Activated naive CD8-positive, alpha-beta T cell treated with anti-CD3 and anti-CD28 coated beads, Interleukin-2, amount 10 ng/mL, durations not matched to agents 7 days and 5 days (primary cell): ENCODE results near the gene PLCB4. TPM values are rescaled to one million over a fixed set of nuclear protein-coding genes. Genes with fewer than 3 reads are reported as not detected.

Source experiments
- ATAC-seq: fragments of 150-1000 bp; cut with Tn5 transposase; one replicate; pipeline ENCODE4 v1.10.0; 2021; ENCODE audit warnings: low read depth, moderate library complexity
- POLR2A ChIA-PET: fragments of 350-600 bp; sonication (Branson Sonifier 250); formaldehyde crosslinking; loops from one replicate; lab custom pipeline; 2021; ENCODE audit warnings: antibody characterized with exemption; lab: Charles Lee
- DNase-seq: peaks from one replicate; pipeline ENCODE4 v3.0.0; 2021
- H3K27ac Mint-ChIP-seq: one replicate; pipeline ENCODE4 v1.8.0; 2022; ENCODE audit warnings: mild to moderate bottlenecking, mixed read lengths
- H3K27me3 Mint-ChIP-seq: one replicate; pipeline ENCODE4 v1.8.0; 2022; ENCODE audit warnings: mild to moderate bottlenecking, moderate library complexity, mixed read lengths
- H3K36me3 Mint-ChIP-seq: one replicate; pipeline ENCODE4 v1.8.0; 2021; ENCODE audit warnings: mild to moderate bottlenecking, mixed read lengths
- H3K4me1 Mint-ChIP-seq: one replicate; pipeline ENCODE4 v1.8.0; 2021; ENCODE audit warnings: mixed read lengths
- H3K4me3 Mint-ChIP-seq: one replicate; pipeline ENCODE4 v1.8.0; 2022; ENCODE audit warnings: mild to moderate bottlenecking, moderate library complexity, mixed read lengths
- H3K9me3 Mint-ChIP-seq: one replicate; pipeline ENCODE4 v1.8.0; 2021; ENCODE audit warnings: mixed read lengths
- total RNA-seq, 2 experiments: library from RNA; stranded (reverse); gene quantifications; one replicate each; pipeline ENCODE4 v1.2.3, GENCODE V29; 2021

Gene PLCB4
- total RNA-seq, 2 experiments from 2014 or later = not detected

DNA sequence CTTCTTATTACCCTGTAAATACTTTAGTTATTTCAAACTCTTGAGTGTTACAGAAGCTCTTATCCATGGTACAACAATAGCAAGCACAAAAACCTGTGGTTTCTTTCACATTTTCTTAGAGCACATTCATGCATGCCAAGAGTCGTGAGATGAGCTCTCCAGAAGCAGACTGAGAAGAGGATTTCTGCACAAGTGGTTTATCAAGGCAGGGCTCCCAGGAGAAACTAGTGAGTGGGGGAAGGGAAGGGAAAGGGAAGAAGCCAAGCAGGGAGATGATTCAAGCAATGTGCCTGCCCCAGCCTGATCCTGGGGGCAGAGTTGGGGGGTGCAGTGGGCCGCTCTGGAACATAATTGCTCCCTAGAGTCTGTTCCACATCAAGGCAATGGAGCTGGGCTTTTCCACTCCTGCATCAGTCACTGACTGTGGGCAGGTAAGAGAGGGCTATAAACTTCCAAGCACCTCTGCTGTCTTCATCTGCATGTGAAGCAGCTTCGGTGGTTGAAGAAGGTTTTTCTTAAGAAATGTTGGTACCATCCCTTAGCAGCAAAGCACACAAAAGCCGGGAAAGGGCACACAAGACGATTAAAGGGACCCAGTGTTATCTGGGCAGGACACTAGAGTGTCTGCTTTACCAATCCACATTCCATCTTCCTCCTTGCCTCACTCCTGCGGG is 152.1 kb downstream of the PLCB4 start:
- DNase-seq (no peak), ATAC-seq (no peak)
- Mint-ChIP-seq H3K4me3 (no peak overlapping the region), H3K9me3 (peaks cover 1% of the 10 kb centered on the region), H3K36me3 (no peaks in the 10 kb centered on the region), H3K27ac (no peak overlapping the region), H3K4me1 (no peaks in the 10 kb centered on the region), H3K27me3 (no peaks in the 10 kb centered on the region)
- POLR2A ChIA-PET = no interaction called here

DNA sequence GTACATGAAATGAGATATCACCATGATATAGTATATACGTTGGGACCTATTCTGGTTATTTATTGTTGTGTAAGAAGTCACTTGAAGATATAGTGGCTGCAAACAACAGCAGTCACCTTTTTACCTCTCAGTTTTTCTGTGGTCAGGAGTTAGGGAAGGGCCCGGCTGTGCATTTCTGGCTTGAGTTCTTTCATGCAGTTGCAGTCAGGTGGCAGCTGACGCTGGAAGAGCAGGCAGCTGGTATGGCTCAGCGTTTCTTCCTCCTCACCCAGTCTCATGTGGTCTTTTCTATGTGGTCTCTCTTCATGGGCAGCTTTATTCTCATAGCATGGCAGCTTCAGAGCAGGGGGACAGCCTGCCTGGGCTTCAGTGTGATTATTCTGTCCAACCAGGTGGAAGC is 154.4 kb downstream of the PLCB4 start:
- H3K27me3 Mint-ChIP-seq = no peaks in the 10 kb centered on the region
- no peak overlapping the region for H3K4me3 Mint-ChIP-seq
- DNase-seq (no peak), ATAC-seq (no peak)
- POLR2A ChIA-PET = no interaction called here
- no peak overlapping the region for H3K27ac Mint-ChIP-seq
- H3K36me3 Mint-ChIP-seq = no peaks in the 10 kb centered on the region
- no peaks in the 10 kb centered on the region for H3K4me1 Mint-ChIP-seq
- peaks cover 1% of the 10 kb centered on the region for H3K9me3 Mint-ChIP-seq

DNA sequence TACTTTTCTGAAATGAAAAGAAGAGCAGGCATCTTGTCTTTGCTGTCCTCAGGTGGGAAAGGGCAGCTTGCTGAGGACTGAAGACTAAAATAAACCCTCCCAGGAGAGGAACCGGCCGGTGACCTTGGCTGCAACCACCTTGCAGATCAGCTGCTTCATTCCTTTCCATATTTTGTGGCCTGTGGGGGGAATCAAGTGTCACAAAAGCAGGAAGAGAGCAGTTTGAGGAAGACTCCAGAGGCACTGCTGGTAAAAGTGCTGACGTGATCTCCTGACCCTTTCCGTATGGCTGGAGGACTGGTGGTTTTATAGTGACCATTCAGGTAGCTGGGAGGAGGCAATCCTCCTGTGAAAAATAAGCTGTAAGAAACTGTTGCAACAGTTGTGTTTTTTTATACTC is 157.0 kb downstream of the PLCB4 start:
- peaks cover 1% of the 10 kb centered on the region for H3K9me3 Mint-ChIP-seq
- H3K36me3 Mint-ChIP-seq = no peaks in the 10 kb centered on the region
- H3K4me3 Mint-ChIP-seq = no peak overlapping the region
- no peaks in the 10 kb centered on the region for H3K4me1 Mint-ChIP-seq
- POLR2A ChIA-PET = no interaction called here
- H3K27me3 Mint-ChIP-seq = no peaks in the 10 kb centered on the region
- H3K27ac Mint-ChIP-seq = no peak overlapping the region
- ATAC-seq (no peak), DNase-seq (no peak)

GRCh38 chr20:9227896-9228615 is 159.2 kb downstream of the PLCB4 start:
- no peaks in the 10 kb centered on the region for H3K36me3 Mint-ChIP-seq

GRCh38 chr20:9228774-9229450 is 160.0 kb downstream of the PLCB4 start:
- no peak overlapping the region for H3K27ac Mint-ChIP-seq
- H3K4me3 Mint-ChIP-seq = no peak overlapping the region
- H3K9me3 Mint-ChIP-seq = peaks cover 1% of the 10 kb centered on the region
- no peaks in the 10 kb centered on the region for H3K4me1 Mint-ChIP-seq
- H3K27me3 Mint-ChIP-seq = no peaks in the 10 kb centered on the region
- POLR2A ChIA-PET = no interaction called here
- no peaks in the 10 kb centered on the region for H3K36me3 Mint-ChIP-seq
- ATAC-seq = no peak
- no peak for DNase-seq

More at GRCh38 chr20:9227896-9228615, 159.2 kb downstream of the PLCB4 start:
- H3K4me3 Mint-ChIP-seq = no peak overlapping the region
- H3K4me1 Mint-ChIP-seq = no peaks in the 10 kb centered on the region
- no peak for ATAC-seq
- peaks cover 1% of the 10 kb centered on the region for H3K9me3 Mint-ChIP-seq
- H3K27ac Mint-ChIP-seq = no peak overlapping the region
- POLR2A ChIA-PET = no interaction called here
- H3K27me3 Mint-ChIP-seq = no peaks in the 10 kb centered on the region
- no peak for DNase-seq

- no peak for DNase-seq
- Mint-ChIP-seq H3K4me1 (no peaks in the 10 kb centered on the region), H3K9me3 (no peaks in the 10 kb centered on the region), H3K27me3 (no peaks in the 10 kb centered on the region), H3K36me3 (no peaks in the 10 kb centered on the region), H3K4me3 (no peak overlapping the region), H3K27ac (no peak overlapping the region)
- no peak for ATAC-seq
- POLR2A ChIA-PET = no interaction called here
These were observed 161.5 kb downstream of the PLCB4 start for GRCh38 chr20:9230406-9230805.

- Mint-ChIP-seq H3K4me3 (no peak overlapping the region), H3K4me1 (no peaks in the 10 kb centered on the region), H3K36me3 (no peaks in the 10 kb centered on the region), H3K27ac (no peak overlapping the region), H3K27me3 (no peaks in the 10 kb centered on the region), H3K9me3 (no peaks in the 10 kb centered on the region)
- no peak for DNase-seq
- ATAC-seq = no peak
- POLR2A ChIA-PET = no interaction called here
These were observed 164.9 kb downstream of the PLCB4 start for GRCh38 chr20:9233804-9234203.

DNA sequence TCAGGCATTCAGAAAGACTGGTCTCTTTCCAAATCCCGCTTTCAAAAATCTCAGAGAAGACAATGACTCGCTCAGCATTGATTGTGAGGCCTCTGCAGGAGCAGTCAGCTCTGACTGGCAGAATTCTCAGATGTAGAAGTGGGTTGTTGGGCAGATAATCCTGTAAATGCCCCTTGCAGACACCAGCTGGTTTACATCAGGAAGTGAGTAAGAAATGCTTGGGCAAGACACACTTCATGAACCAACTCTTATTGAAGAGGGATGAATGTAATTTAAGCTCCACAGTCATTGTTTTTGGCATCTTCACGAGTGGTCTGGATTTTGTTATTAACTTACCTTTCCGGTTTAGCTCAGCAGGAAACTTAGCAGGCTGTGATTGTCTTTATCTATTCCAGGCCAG is 166.6 kb downstream of the PLCB4 start:
- POLR2A ChIA-PET = no interaction called here
- Mint-ChIP-seq H3K9me3 (no peaks in the 10 kb centered on the region), H3K4me3 (no peak overlapping the region), H3K4me1 (no peaks in the 10 kb centered on the region), H3K36me3 (no peaks in the 10 kb centered on the region), H3K27me3 (no peaks in the 10 kb centered on the region), H3K27ac (no peak overlapping the region)
- DNase-seq (no peak), ATAC-seq (no peak)

DNA sequence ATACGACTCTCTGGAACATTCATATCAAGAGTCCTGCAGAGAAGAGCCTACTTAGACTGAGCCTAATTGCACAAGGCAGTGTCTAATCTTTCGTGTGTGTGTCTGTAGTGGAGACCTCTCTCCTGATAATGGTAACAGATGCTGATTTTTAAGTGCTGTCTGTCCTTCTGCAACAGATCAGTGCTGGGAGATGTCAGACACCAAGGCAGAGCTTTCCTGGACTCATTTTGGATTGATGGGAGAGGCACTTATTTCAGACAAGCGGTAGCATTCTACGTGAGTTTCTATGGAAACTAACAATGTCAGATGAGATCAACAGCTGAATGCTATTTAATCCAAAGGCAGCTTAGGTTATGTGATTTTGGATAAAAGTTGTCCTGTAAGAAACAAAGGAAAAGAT is 167.6 kb downstream of the PLCB4 start:
- POLR2A ChIA-PET = no interaction called here
- no peak overlapping the region for H3K4me3 Mint-ChIP-seq
- ATAC-seq = no peak
- H3K27ac Mint-ChIP-seq = no peak overlapping the region
- no peaks in the 10 kb centered on the region for H3K9me3 Mint-ChIP-seq
- no peaks in the 10 kb centered on the region for H3K27me3 Mint-ChIP-seq
- no peak for DNase-seq
- H3K4me1 Mint-ChIP-seq = no peaks in the 10 kb centered on the region
- H3K36me3 Mint-ChIP-seq = no peaks in the 10 kb centered on the region

- Mint-ChIP-seq H3K4me3 (no peak overlapping the region), H3K4me1 (no peaks in the 10 kb centered on the region), H3K27ac (no peak overlapping the region), H3K9me3 (no peaks in the 10 kb centered on the region), H3K27me3 (peaks cover 6% of the 10 kb centered on the region), H3K36me3 (no peaks in the 10 kb centered on the region)
- ATAC-seq (no peak), DNase-seq (no peak)
- POLR2A ChIA-PET = no interaction called here
These were observed 172.4 kb downstream of the PLCB4 start for GRCh38 chr20:9241232-9241692.

- H3K27ac Mint-ChIP-seq = no peak overlapping the region
- ATAC-seq = no peak
These were observed 173.0 kb downstream of the PLCB4 start for GRCh38 chr20:9241721-9242427.

DNA sequence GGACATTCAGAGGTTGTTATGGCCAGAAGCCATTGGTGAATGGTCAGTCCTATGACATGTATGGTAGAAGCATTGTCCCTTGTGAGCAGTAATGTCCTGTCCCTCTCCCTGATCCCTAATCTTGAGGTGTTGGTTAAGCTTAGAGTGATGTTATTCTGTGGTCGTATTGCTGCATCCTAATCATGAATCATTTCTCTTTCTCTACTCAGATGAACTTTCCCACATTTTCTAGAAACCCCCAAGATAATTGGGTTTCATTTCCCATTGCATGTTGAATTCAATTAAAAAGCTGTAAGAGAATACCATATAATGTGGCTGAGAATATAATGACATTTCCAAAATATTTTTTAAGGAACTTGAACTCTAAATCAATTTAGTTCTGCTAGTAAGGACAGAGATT is 175.1 kb downstream of the PLCB4 start:
- no peak overlapping the region for H3K27ac Mint-ChIP-seq
- H3K27me3 Mint-ChIP-seq = peaks cover 6% of the 10 kb centered on the region
- H3K4me3 Mint-ChIP-seq = no peak overlapping the region
- ATAC-seq (no peak), DNase-seq (no peak)
- no peaks in the 10 kb centered on the region for H3K9me3 Mint-ChIP-seq
- no peaks in the 10 kb centered on the region for H3K36me3 Mint-ChIP-seq
- H3K4me1 Mint-ChIP-seq = no peaks in the 10 kb centered on the region
- POLR2A ChIA-PET = no interaction called here

More at GRCh38 chr20:9241721-9242427, 173.0 kb downstream of the PLCB4 start:
- Mint-ChIP-seq H3K27me3 (peaks cover 6% of the 10 kb centered on the region), H3K9me3 (no peaks in the 10 kb centered on the region), H3K36me3 (no peaks in the 10 kb centered on the region), H3K4me3 (no peak overlapping the region), H3K4me1 (no peaks in the 10 kb centered on the region)
- DNase-seq = no peak
- POLR2A ChIA-PET = no interaction called here

- Mint-ChIP-seq H3K27ac (no peak overlapping the region), H3K27me3 (peaks cover 6% of the 10 kb centered on the region), H3K36me3 (no peaks in the 10 kb centered on the region), H3K4me3 (no peak overlapping the region), H3K4me1 (no peaks in the 10 kb centered on the region), H3K9me3 (no peaks in the 10 kb centered on the region)
- DNase-seq (no peak), ATAC-seq (no peak)
- POLR2A ChIA-PET = no interaction called here
These were observed 175.9 kb downstream of the PLCB4 start for GRCh38 chr20:9244811-9245210.
